Liver (tissue), 3 donors: ENCODE measurements around the gene EGFLAM.

Source experiments
- CTCF ChIP-seq: fragments of 150-350 bp; IDR thresholded peaks from 2 replicates; pipeline ENCODE4 v1.5.1; 2017; ENCODE audit warnings: improper control_type of control experiment, low read depth, low read length; ENCODE audit not compliant: missing input control
- JUND ChIP-seq, 2 donors: IDR thresholded peaks; 2 replicates each; pipeline ENCODE4 v1.6.1; 2016; ENCODE audit warnings: antibody characterized with exemption in 2 of 2
- MAX ChIP-seq: IDR thresholded peaks from 2 replicates; pipeline ENCODE4 v1.6.1; 2016; ENCODE audit warnings: antibody characterized with exemption
- RXRA ChIP-seq, 2 donors: IDR thresholded peaks; 2 replicates each; pipeline ENCODE4 v1.6.1; 2017 to 2018; ENCODE audit warnings: antibody characterized with exemption in 2 of 2, mild to moderate bottlenecking in 1 of 2
- TAF1 ChIP-seq: conservative IDR thresholded peaks from 2 replicates; pipeline ENCODE4 v1.6.1; 2016; ENCODE audit warnings: antibody characterized with exemption, mild to moderate bottlenecking
- TF ChIP-seq, protein P1 (sequence below): IDR thresholded peaks from 2 replicates; pipeline ENCODE4 v1.6.1; 2016; ENCODE audit warnings: antibody characterized with exemption
- donor health status: healthy.
- donor health status: healthy.

DNA sequence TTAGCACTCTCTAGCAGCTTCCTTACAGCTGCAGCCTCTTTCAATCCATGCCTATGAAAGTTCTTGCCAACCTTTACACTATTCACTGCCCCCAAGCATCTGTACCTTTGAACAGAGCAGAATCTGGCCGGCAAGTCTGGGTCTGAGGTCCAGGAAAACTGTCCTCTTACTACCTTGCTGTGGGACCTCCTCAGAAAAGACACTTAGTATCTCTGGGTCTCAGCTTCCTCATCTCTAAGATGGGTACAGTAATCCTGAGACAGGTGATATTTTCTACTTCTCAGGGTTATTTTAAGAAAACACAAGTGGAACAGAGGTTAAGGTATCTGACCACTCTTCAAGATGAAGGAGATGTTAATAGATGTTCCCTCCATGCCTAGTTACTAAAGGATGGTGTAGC is 120.2 kb downstream of the EGFLAM start:
- TF ChIP-seq, protein P1, sequence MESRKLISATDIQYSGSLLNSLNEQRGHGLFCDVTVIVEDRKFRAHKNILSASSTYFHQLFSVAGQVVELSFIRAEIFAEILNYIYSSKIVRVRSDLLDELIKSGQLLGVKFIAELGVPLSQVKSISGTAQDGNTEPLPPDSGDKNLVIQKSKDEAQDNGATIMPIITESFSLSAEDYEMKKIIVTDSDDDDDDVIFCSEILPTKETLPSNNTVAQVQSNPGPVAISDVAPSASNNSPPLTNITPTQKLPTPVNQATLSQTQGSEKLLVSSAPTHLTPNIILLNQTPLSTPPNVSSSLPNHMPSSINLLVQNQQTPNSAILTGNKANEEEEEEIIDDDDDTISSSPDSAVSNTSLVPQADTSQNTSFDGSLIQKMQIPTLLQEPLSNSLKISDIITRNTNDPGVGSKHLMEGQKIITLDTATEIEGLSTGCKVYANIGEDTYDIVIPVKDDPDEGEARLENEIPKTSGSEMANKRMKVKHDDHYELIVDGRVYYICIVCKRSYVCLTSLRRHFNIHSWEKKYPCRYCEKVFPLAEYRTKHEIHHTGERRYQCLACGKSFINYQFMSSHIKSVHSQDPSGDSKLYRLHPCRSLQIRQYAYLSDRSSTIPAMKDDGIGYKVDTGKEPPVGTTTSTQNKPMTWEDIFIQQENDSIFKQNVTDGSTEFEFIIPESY, result no peak
- TF ChIP-seq CTCF (no peak), TAF1 (no peak), MAX (no peak), JUND (IDR thresholded peaks at IDR 0.05) (no peak), RXRA (IDR thresholded peaks at IDR 0.05) (no peak)
